Measurements from ENCODE around the gene LZTR1. TPM values are rescaled to one million over a fixed set of nuclear protein-coding genes. Genes with fewer than 3 reads are reported as not detected.

The LZTR1 gene
- total and polyA plus RNA-seq, 2 of the 8 experiments (the other 6 are each of a cell fraction or from before 2014, with no cell fraction given): 22.3 to 31.0 TPM

DNA sequence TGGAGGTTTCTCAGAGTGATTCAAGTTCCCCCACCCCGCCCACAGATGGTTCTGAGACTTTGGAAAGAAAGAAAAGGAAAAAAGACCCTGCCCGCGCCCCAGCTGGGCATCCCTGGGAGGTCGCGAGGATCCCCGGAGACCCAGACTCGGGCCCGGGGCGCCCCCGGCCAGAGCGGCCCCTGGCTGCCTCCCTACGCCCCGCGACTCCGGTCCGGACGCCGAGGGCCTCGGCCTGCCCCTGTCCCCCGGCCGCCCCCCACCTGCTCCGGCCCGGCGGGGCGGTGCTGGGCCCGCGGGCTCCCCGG is 17.3 kb upstream of the LZTR1 start:
- Histone ChIP-seq H3K27ac (ENCODE audit: low read depth, low read length) (no peak overlapping the region), H3K4me3 (ENCODE audit: extremely low read depth in 1 of 4, insufficient read depth in 2 of 4, low read depth in 3 of 4, low read length in 4 of 4) (peak overlapping the region; percentile 26 to 62 (median 42)), H2BK5ac (ENCODE audit: low read depth, low read length) (no peak overlapping the region), H3K18ac (ENCODE audit: extremely low read depth, low read length) (no peak overlapping the region), H3K14ac (ENCODE audit: insufficient read length) (no peak overlapping the region), H3K9me3 (ENCODE audit: insufficient read depth in 2 of 2, low read depth in 1 of 2, low read length in 1 of 2) (no peaks in the 10 kb centered on the region), H3K36me3 (ENCODE audit: control insufficient read depth in 2 of 4, insufficient read depth in 4 of 4, low read length in 3 of 4) (no peaks in the 10 kb centered on the region), H2BK15ac (ENCODE audit: low read length) (no peak overlapping the region), H2AK5ac (ENCODE audit: low read depth, low read length) (no peak overlapping the region), H3K79me2 (ENCODE audit: control insufficient read depth in 1 of 2, insufficient read depth in 2 of 2, low read length in 2 of 2) (no peaks in the 10 kb centered on the region), H4K8ac (ENCODE audit: extremely low read depth, insufficient read depth, low read length) (no peak overlapping the region; the same call in 1 of the 2 replicates), H3K4ac (replicated peaks; ENCODE audit: insufficient read length, low read depth, low read length) (no peak overlapping the region), H4K5ac (ENCODE audit: insufficient read length, low read depth, low read length) (no peak overlapping the region), H4K91ac (replicated peaks; ENCODE audit: insufficient read length, low read length) (no peak overlapping the region), H3K23me2 (ENCODE audit: low read depth, low read length) (peaks cover 2% of the 10 kb centered on the region; the same call in 1 of the 2 replicates), H3K79me1 (ENCODE audit: low read depth, low read length) (no peaks in the 10 kb centered on the region), H2BK12ac (ENCODE audit: low read depth, low read length) (no peak overlapping the region), H3K9ac (replicated peaks in 1 of 4; ENCODE audit: extremely low read depth in 1 of 4, low read depth in 3 of 4, low read length in 3 of 4) (no peak overlapping the region), H2BK20ac (ENCODE audit: low read length) (no peak overlapping the region), H3K4me1 (replicated peaks in 1 of 4; ENCODE audit: control insufficient read depth in 3 of 4, insufficient read depth in 4 of 4, low read length in 3 of 4) (peaks cover 0 to 18% (median 12%) of the 10 kb centered on the region in 4 experiments; a peak in 6 of 7 replicates), H3K56ac (replicated peaks; ENCODE audit: insufficient read length, low read depth, low read length) (no peak overlapping the region), H4K20me1 (replicated peaks in 1 of 2; ENCODE audit: control insufficient read depth in 1 of 2, insufficient read depth in 2 of 2, low read length in 2 of 2) (peaks cover 6 to 11% of the 10 kb centered on the region in 2 experiments), H3K27me3 (replicated peaks in 1 of 4; ENCODE audit: control insufficient read depth in 3 of 4, extremely low read depth in 1 of 4, insufficient read depth in 3 of 4, low read length in 3 of 4) (peaks cover 34 to 65% (median 59%) of the 10 kb centered on the region in 4 experiments), H2BK120ac (replicated peaks; ENCODE audit: low read depth, low read length) (no peak overlapping the region), H3K23ac (ENCODE audit: insufficient read length) (no peak overlapping the region), H3K4me2 (ENCODE audit: insufficient read depth in 1 of 2, low read depth in 2 of 2, low read length in 2 of 2) (peak overlapping the region; percentile 62 to 65), H2AFZ (ENCODE audit: low read length) (no peak overlapping the region)
- ChIA-PET CTCF (ENCODE audit: partially characterized antibody) (interaction anchor here (0.9 to 1.8 kb wide), 4 partner anchors 79 to 95 kb away, joined by 3 to 4 read pairs (median 3); no protein-coding TSS in a partner anchor), POLR2A (ENCODE audit: partially characterized antibody) (interaction anchor here (2.3 kb wide), 1 partner anchor 17 kb away, joined by 7 read pairs; the partner anchor contains the start of gene LZTR1)
- FAIRE-seq (no peak), DNase-seq (ENCODE audit: low read depth in 1 of 2, low spot score in 2 of 2) (no peak)
- 3% methylated on average over 7 of the region's 28 CpGs; no CpG with 5 or more reads in 1 of the 2 experiments for WGBS, 2 experiments (ENCODE audit: extremely low coverage in 1 of 2, insufficient coverage in 1 of 2, insufficient read length in 1 of 2, insufficient replicate concordance in 2 of 2, low coverage in 1 of 2, low lambda C conversion rate in 2 of 2, missing lambda C conversion rate in 1 of 2)
- TF ChIP-seq ASH2L (IDR thresholded peaks at IDR 0.05; ENCODE audit: low read length) (no peak), CBX8 (IDR thresholded peaks at IDR 0.05; ENCODE audit: borderline replicate concordance, low read depth, low read length) (no peak), PHF8 (conservative IDR thresholded peaks at IDR 0.05; ENCODE audit: low read depth, low read length) (no peak), SRF (IDR thresholded peaks at IDR 0.05; ENCODE audit: low read depth, low read length) (no peak), KDM1A (IDR thresholded peaks at IDR 0.05; ENCODE audit: borderline replicate concordance, low read length) (no peak), HDAC2 (IDR thresholded peaks at IDR 0.05; ENCODE audit: borderline replicate concordance in 1 of 2, low read depth in 2 of 2, low read length in 2 of 2) (no peak), TAF7 (optimal IDR thresholded peaks at IDR 0.05; ENCODE audit: borderline replicate concordance, low read depth, low read length) (no peak), TBP (IDR thresholded peaks at IDR 0.05; ENCODE audit: low read depth, low read length) (no peak), SUZ12 (IDR thresholded peaks at IDR 0.05; ENCODE audit: low read length) (no peak), EP300 (IDR thresholded peaks at IDR 0.05; ENCODE audit: borderline replicate concordance in 1 of 2, low read depth in 2 of 2, low read length in 2 of 2) (no peak), HDAC6 (IDR thresholded peaks at IDR 0.05; ENCODE audit: low read depth, low read length) (no peak), BACH1 (IDR thresholded peaks at IDR 0.05; ENCODE audit: low read length) (no peak), CHD2 (IDR thresholded peaks at IDR 0.05; ENCODE audit: low read length) (no peak)
- TF ChIP-seq, protein P1, sequence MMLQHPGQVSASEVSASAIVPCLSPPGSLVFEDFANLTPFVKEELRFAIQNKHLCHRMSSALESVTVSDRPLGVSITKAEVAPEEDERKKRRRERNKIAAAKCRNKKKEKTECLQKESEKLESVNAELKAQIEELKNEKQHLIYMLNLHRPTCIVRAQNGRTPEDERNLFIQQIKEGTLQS (IDR thresholded peaks at IDR 0.05; ENCODE audit: insufficient read depth, low read depth, low read length): no peak
